GM10266 (cell line): ENCODE data around the gene ELL.
"Not testable (repeated sequence)": the region's sequence is repeated elsewhere in the genome, so short reads cannot be mapped to it uniquely, and the experiment has no call there.

Experiments
- DNase-seq: peaks from one replicate; pipeline ENCODE4 v3.0.0; 2012; ENCODE audit errors: extremely low spot score
- TF ChIP-seq, protein P1 (sequence below): IDR thresholded peaks from 2 replicates; pipeline ENCODE4 v1.5.1; 2012; ENCODE audit warnings: mild to moderate bottlenecking, low read depth; ENCODE audit not compliant: control insufficient read depth, insufficient read depth; ENCODE audit errors: missing control alignments

The ELL gene

DNA sequence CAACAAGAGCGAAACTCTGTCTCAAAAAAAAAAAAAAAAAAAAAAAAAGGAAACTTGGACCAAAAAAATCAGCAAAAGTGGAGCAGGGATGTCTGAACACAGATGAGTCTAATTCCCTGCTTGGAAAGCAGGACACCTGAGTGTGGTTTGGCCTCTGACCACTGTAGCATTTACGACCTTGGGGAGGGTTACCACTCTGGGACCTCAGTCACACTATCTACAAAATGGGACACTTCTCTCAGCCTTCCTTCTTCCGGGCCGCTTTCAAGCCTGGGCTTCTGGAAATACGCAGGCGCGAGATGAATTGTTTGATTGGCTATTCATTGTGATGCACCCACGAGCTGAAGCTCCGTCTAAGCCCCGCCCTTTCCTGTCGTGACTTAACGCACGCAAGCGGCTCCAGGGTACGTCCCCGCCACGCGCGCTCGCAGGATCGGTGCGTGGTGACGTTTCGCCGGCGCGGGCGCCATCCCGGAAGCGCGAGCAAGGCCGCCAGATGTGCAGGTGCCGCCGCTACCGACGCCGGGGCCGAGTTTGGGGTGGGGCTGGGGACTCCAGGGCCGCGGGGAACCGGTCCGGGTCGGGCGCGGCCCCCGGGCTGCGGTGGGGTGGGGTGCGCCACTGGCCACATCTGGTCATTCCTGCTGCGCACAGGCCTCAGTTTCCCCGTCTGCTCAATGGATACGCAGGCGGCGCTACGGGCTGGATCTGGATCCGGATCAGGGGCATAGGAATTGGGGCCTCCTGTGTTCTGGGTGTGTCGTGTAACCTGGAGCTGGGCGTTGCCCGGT, 35.7 kb upstream of the ELL start, which contains the start of gene KXD1:
Gene KXD1, plus strand, starts transcription at position 460 of the 791 bp plus-strand sequence. CDS start 4,187 bp downstream, outside the sequence.
- TF ChIP-seq, protein P1, sequence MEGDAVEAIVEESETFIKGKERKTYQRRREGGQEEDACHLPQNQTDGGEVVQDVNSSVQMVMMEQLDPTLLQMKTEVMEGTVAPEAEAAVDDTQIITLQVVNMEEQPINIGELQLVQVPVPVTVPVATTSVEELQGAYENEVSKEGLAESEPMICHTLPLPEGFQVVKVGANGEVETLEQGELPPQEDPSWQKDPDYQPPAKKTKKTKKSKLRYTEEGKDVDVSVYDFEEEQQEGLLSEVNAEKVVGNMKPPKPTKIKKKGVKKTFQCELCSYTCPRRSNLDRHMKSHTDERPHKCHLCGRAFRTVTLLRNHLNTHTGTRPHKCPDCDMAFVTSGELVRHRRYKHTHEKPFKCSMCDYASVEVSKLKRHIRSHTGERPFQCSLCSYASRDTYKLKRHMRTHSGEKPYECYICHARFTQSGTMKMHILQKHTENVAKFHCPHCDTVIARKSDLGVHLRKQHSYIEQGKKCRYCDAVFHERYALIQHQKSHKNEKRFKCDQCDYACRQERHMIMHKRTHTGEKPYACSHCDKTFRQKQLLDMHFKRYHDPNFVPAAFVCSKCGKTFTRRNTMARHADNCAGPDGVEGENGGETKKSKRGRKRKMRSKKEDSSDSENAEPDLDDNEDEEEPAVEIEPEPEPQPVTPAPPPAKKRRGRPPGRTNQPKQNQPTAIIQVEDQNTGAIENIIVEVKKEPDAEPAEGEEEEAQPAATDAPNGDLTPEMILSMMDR = no peak
- peak; percentile 99 for DNase-seq

DNA sequence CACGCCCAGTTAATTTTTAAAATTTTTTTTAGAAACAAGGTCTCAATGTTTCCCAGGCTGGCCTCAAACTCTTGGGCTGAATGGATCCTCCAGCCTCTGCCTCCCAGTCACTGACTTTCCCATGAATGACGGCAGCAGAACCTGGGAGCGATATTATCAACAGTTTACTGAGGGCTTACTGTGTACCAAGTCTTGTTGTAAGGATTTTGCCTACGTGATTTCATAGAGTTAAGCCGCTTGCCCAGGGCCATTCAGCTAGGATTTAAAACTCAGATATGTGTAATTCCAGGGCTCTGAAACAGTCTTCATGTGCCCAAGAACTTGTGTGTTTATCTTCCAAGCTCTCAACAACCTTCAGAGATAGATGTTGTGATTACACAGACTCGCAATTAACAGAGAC, 29.8 kb upstream of the ELL start:
- DNase-seq = no peak
- TF ChIP-seq, protein P1 = no peak

GRCh38 chr19:18543814-18544475, 22.1 kb upstream of the ELL start:
- TF ChIP-seq, protein P1 = peak; percentile 69
- peak; percentile 91 for DNase-seq

DNA sequence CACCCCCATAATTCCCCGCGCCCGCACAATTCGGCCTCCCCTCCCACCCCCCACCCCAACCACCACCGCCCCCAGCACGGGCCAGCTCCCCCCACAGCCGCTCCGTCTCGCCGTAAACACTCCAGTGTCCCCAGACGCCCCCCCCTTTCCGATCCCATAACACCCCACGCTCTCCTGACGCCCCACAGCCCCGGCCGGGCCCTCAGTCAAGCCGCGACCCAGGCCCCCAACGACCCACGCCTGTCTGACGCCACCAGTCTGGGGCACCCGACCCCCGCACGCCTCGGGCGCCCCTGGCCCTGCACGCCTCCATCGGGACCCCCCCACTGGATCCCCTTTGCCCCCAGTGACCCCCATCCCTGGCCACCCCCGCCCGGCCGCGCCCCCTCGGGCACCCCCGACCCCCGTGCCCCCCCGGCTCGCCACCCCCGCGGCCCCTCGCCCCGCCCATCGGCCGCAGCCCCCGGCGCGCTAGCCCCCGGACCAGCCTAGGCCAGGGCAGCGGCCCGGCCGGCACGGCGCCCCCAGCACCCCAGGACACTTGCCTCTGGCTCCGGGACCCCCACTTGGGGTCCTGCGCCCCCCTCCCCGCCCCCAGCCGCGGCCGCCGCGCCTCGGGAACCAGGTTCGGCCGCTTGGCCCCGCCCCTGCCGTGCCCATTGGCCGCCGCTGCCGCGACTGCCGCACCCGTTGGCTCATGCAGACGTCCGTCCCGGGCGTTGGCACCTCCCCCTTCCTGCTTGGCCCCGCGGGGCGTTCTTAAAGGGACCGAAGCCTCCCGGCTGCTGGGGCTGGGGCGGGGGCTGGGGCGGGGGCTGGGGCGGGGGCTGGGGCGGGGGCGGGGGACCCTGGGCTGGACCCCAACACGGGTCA, 21.3 kb upstream of the ELL start, which contains the start of gene FKBP8:
Gene FKBP8, minus strand, starts transcription at position 633 of the 873 bp plus-strand sequence. CDS start 1,603 bp downstream, outside the sequence.
- DNase-seq = peak; percentile 99
- TF ChIP-seq, protein P1 = no peak

DNA sequence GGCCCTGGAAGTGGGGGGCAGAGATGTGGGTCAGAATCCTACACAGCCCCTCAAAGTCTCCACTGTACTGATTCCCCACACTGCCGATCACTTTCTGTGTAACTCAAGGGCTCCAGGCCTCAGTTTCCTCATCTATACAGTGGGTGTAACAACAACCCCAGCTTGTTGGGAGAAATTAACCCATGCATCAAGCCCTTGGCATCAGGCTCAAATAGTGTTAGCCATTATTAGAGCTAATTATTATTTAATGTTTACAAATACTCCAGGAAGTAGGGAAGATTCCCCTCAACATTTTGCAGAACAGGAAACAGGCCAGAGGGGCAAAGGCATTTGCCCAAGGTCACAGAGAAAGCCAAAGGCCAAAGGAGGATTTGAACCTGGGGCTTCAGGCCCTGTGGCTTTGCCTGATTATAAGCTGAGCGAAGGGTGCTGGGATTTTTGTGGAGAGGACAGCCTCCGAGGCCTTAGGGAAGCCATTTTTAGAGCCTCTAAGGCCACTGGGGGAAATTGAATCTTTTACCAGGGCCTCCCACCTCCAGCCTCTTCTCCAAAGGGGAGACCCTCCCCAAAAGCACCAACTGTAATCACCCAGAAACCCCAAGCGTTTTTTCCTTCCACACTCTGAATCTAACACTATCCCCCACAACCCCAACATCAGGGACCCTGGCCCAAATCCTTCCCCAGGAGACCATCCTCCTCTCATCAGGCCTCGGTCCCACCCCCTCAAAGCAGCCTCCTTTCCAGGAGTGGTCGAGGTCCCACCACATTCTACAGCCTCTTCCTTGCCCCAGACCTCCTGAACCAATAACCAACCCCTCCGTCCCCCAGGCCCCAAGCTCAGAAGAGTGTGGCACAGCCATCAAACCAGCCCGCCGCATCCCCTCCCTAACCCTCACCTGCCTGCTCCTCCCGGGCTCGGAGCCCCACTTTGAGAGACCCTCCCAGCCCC, 20.4 kb upstream of the ELL start:
- TF ChIP-seq, protein P1 = no peak
- DNase-seq = peak; percentile 49

GRCh38 chr19:18541258-18541991, 19.6 kb upstream of the ELL start:
- TF ChIP-seq, protein P1 = no peak
- no peak for DNase-seq

- not testable (repeated sequence) for DNase-seq
Observed at GRCh38 chr19:18540200-18540599, 18.3 kb upstream of the ELL start.
